A673 (cell line): Measurements from ENCODE around the gene SLC5A2. TPM values are rescaled to one million over a fixed set of nuclear protein-coding genes. Genes with fewer than 3 reads are reported as not detected.
"Not testable (repeated sequence)": the region's sequence is repeated elsewhere in the genome, so short reads cannot be mapped to it uniquely, and the experiment has no call there.

ENCODE experiments used
- BruUV-seq: library from RNA; stranded (reverse); fragments of 400-500 nt; replicated peaks from 2 replicates; lab custom pipeline; 2021; lab: Mats Ljungman, UMichigan
- CTCF ChIA-PET: fragments of 300-600 bp; sonication (Branson Sonifier 250); formaldehyde crosslinking; loops from one replicate; lab custom pipeline; 2022; ENCODE audit warnings: antibody characterized with exemption; lab: Charles Lee
- POLR2A ChIA-PET: fragments of 300-600 bp; sonication (Branson Sonifier 250); formaldehyde crosslinking; loops from one replicate; lab custom pipeline; 2022; ENCODE audit warnings: antibody characterized with exemption; ENCODE audit not compliant: low non-redundant PET; lab: Charles Lee
- DNase-seq: peaks from one replicate; pipeline ENCODE4 v3.0.0-alpha.2; 2015; ENCODE audit warnings: low spot score
- H3K27ac ChIP-seq: fragments of 200-600 bp; sonication (generic); 2 replicates; pipeline ENCODE4 v1.5.1; 2016; ENCODE audit warnings: mixed run types, low read depth, mild to moderate bottlenecking, mixed read lengths, antibody characterized with exemption, low read length; ENCODE audit not compliant: poor library complexity, severe bottlenecking
- H3K27me3 ChIP-seq: fragments of 200-600 bp; sonication (generic); replicated peaks from 2 replicates; pipeline ENCODE4 v1.6.1; 2017; ENCODE audit warnings: mixed run types, low read depth, mild to moderate bottlenecking, mixed read lengths, antibody characterized with exemption, low read length; ENCODE audit not compliant: insufficient read depth, poor library complexity
- H3K36me3 ChIP-seq: fragments of 200-600 bp; sonication (generic); 2 replicates; pipeline ENCODE4 v1.6.1; 2016; ENCODE audit warnings: mixed run types, mild to moderate bottlenecking, mixed read lengths, antibody characterized with exemption, low read length; ENCODE audit not compliant: insufficient read depth, poor library complexity, severe bottlenecking
- H3K4me1 ChIP-seq: fragments of 200-600 bp; sonication (generic); 2 replicates; pipeline ENCODE4 v1.6.1; 2017; ENCODE audit warnings: mixed run types, mild to moderate bottlenecking, mixed read lengths, antibody characterized with exemption, low read length; ENCODE audit not compliant: insufficient read depth, poor library complexity, severe bottlenecking
- H3K4me3 ChIP-seq: fragments of 200-600 bp; sonication (generic); 2 replicates; pipeline ENCODE4 v1.5.1; 2016; ENCODE audit warnings: low read depth, mixed run types, mild to moderate bottlenecking, mixed read lengths, low read length; ENCODE audit not compliant: poor library complexity, severe bottlenecking
- H3K9me3 ChIP-seq: fragments of 200-600 bp; sonication (generic); 2 replicates; pipeline ENCODE4 v1.6.1; 2016; ENCODE audit warnings: mixed run types, low read depth, mild to moderate bottlenecking, mixed read lengths, antibody characterized with exemption, low read length; ENCODE audit not compliant: poor library complexity, severe bottlenecking
- EZH2 ChIP-seq: fragments of 200-600 bp; sonication (generic); IDR thresholded peaks from 2 replicates; pipeline ENCODE4 v1.6.1; 2017; ENCODE audit warnings: borderline replicate concordance, low read depth, mild to moderate bottlenecking, mixed read lengths, antibody characterized with exemption, low read length; ENCODE audit not compliant: poor library complexity, severe bottlenecking
- intact Hi-C: fragments of 100-400 bp; cut with micrococcal nuclease; formaldehyde crosslinking; loops from one replicate; pipeline ENCODE4 v1.10.0; 2022; ENCODE audit not compliant: unreplicated experiment
- total RNA-seq: library from RNA; stranded (reverse); gene quantifications from 2 replicates; pipeline ENCODE4 v1.2.3, GENCODE V29; 2021
- TF ChIP-seq, protein P1 (sequence below): fragments of 300-800, 200-600 bp; sonication (generic); conservative IDR thresholded peaks from 2 replicates; pipeline ENCODE4 v1.5.1; 2017; ENCODE audit warnings: low read depth, mild to moderate bottlenecking, antibody characterized with exemption, low read length, moderate library complexity, mixed read lengths

SLC5A2 gene
- total RNA-seq, 1 experiment from 2014 or later: not detected

DNA sequence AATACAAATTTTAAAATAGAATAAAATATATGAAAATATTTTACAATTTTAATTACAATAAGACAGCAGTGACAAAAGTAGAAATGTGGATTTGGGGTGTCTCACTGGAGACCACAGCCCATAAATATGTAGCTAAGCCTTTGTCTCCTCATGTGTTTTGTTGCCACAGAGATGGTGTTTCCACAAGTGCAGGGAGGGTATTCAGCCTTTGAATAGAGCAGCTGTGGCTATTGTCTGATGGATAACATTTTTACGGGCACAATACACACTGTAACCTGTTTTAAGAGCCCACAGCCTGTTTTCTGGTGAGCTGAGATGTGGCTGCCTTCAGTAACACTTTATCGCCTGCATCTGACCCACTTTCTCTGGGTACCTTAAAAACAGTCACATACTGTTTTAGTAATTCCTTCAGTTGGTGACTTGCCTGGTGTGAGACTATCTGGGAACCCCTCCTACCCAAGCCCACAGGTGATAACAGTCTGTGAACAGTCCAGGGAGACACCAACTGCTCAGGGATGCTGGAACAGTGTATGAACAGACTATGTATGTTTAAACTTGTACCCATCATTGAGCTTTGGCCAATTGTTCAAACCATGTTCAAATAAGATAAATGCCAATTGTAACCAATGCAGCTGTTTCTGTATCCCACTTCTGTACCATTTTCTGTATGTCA lies 37.0 kb downstream of the SLC5A2 start:
- DNase-seq: no peak
- ChIA-PET CTCF (no interaction called here), POLR2A (no interaction called here)
- H3K4me3 ChIP-seq: no peak overlapping the region
- intact Hi-C loops: loop anchor here (10.0 kb wide), 1 partner anchor 345 kb away; no protein-coding TSS in a partner anchor
- H3K36me3 ChIP-seq: no peaks in the 10 kb centered on the region
- TF ChIP-seq EZH2: no peak
- TF ChIP-seq, protein P1, sequence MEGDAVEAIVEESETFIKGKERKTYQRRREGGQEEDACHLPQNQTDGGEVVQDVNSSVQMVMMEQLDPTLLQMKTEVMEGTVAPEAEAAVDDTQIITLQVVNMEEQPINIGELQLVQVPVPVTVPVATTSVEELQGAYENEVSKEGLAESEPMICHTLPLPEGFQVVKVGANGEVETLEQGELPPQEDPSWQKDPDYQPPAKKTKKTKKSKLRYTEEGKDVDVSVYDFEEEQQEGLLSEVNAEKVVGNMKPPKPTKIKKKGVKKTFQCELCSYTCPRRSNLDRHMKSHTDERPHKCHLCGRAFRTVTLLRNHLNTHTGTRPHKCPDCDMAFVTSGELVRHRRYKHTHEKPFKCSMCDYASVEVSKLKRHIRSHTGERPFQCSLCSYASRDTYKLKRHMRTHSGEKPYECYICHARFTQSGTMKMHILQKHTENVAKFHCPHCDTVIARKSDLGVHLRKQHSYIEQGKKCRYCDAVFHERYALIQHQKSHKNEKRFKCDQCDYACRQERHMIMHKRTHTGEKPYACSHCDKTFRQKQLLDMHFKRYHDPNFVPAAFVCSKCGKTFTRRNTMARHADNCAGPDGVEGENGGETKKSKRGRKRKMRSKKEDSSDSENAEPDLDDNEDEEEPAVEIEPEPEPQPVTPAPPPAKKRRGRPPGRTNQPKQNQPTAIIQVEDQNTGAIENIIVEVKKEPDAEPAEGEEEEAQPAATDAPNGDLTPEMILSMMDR: no peak
- H3K27me3 ChIP-seq: peaks cover 9% of the 10 kb centered on the region
- no peaks in the 10 kb centered on the region for H3K9me3 ChIP-seq
- no TSS peak for BruUV-seq
- no peak overlapping the region for H3K27ac ChIP-seq
- H3K4me1 ChIP-seq: no peaks in the 10 kb centered on the region

DNA sequence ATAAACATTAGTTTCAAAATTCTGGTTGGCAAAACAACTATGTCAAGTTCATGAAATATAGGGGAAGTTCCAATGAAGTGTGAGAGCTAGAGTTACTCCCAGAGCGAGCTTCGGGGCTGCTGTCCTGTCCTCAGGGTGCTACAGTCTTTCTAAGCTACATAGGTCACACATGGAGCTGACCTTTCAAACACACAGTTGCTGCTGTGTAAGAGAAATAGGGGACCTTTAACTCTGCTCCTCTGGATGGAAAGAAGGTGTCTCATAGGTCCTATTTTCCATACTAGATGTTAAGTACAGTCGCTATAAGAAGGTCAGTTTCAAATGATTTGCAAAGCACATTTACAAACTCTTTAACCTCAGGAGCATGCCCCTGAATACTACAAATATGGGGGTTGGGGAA lies 38.4 kb downstream of the SLC5A2 start:
- H3K27ac ChIP-seq: no peak overlapping the region
- POLR2A ChIA-PET: no interaction called here
- DNase-seq: no peak
- CTCF ChIA-PET: no interaction called here
- no peaks in the 10 kb centered on the region for H3K9me3 ChIP-seq
- TF ChIP-seq, protein P1: no peak
- no peak for TF ChIP-seq EZH2
- no peaks in the 10 kb centered on the region for H3K36me3 ChIP-seq
- H3K4me3 ChIP-seq: no peak overlapping the region
- H3K27me3 ChIP-seq: peaks cover 2% of the 10 kb centered on the region
- BruUV-seq: no TSS peak
- intact Hi-C loops: no loop called here
- no peaks in the 10 kb centered on the region for H3K4me1 ChIP-seq

DNA sequence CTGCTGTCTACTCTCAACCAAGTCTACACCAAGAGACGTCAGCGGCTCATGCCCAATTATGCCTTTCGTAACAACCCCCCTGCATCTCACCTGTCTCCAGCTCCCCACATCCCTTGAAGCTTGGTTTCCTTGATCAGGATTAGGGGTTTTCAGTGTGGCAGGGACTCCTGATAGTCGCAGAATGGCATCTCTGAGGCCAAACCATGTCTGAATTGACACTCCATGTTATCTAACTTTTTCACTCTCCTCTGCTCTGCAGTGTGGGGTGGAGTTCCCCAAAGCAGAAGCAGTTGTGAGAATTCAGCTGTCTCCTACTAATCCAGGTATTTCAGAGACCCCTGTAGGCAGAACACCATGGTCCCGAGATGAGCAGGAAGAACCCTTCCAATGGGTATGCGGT lies 39.1 kb downstream of the SLC5A2 start:
- H3K27ac ChIP-seq: no peak overlapping the region
- intact Hi-C loops: no loop called here
- no peak for DNase-seq
- no TSS peak for BruUV-seq
- no peaks in the 10 kb centered on the region for H3K4me1 ChIP-seq
- peaks cover 4% of the 10 kb centered on the region for H3K27me3 ChIP-seq
- ChIA-PET POLR2A (no interaction called here), CTCF (no interaction called here)
- H3K9me3 ChIP-seq: no peaks in the 10 kb centered on the region
- no peak for TF ChIP-seq EZH2
- TF ChIP-seq, protein P1: no peak
- no peak overlapping the region for H3K4me3 ChIP-seq
- no peaks in the 10 kb centered on the region for H3K36me3 ChIP-seq

DNA sequence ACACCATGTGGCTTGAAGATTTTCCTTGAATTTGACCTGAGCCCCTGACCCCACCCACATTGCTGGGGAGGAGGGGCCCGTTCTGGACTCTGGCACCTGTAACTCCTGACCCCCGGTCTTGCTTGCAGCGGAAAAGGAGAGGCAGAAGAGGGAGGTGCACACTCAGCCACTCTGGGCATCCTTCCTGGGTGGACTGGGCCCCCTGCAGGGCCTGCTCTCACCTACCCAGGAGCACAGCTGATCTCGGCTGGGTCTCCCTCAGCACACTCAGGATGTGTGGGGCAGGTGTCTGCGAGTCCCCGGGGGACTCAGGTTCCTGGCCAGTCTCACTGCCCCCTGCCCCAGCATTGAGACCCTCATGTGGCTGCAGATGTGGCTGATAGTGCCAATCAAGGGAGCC lies 40.8 kb downstream of the SLC5A2 start:
- intact Hi-C loops, H3K9me3 ChIP-seq, DNase-seq, H3K36me3 ChIP-seq, POLR2A ChIA-PET, H3K4me3 ChIP-seq, BruUV-seq, CTCF ChIA-PET, H3K4me1 ChIP-seq, H3K27ac ChIP-seq: not testable (repeated sequence)
- peaks cover 21% of the 10 kb centered on the region for H3K27me3 ChIP-seq
